Hematopoietic multipotent progenitor cell treated with erythropoietin and hydrocortisone succinate and interleukin-3 and kit ligand, for 6 days (in vitro differentiated cells): Measurements from ENCODE around the gene CABP4.

Source experiments
- DNase-seq: peaks from one replicate; pipeline ENCODE4 v3.0.0-alpha.2; 2015

CABP4 gene

GRCh38 chr11:67436459-67437081 is 18.6 kb upstream of the CABP4 start:
- peak; percentile 75 for DNase-seq

DNA sequence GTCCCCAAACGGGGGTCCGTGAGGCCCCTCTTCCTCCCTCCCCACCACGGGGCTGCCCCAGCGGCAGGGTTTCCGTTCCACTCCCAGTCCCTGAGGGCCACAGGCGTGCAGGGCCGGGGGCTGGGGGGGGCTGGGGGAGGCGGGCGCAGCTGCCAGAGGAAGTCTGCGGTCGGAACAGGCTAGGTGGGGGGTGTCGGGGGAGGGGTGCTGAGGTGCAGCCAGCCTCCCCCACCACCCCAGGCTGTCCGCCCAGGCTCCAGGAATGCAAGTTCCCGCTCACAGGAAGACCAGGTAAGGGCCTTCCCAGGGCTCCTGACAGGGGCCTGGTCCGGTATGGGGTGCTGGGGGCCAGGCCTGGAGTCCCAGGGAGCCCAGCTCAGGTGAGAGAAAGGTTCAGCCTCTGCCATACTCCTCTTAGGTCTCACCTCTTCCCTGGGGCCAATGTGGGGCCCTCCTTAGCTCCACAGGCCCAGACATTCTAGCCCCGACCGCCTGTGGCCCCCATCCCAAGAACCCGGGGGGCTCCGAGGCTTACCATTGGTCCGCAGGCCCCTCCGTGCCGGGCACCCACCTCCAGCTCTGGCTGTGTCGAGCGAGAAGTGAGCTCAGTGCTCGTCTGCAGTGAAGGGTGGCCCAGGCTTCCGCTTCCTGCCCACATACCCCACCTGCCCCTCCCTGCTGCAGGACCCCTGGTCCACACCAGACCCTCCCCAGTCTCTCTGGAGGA is 17.9 kb upstream of the CABP4 start, which contains the start of gene PTPRCAP:
Gene PTPRCAP (minus strand): TSS at position 601 of the 727 bp plus-strand sequence. CDS start 63 bp downstream, at position 538.
- peak; percentile 65 for DNase-seq

DNA sequence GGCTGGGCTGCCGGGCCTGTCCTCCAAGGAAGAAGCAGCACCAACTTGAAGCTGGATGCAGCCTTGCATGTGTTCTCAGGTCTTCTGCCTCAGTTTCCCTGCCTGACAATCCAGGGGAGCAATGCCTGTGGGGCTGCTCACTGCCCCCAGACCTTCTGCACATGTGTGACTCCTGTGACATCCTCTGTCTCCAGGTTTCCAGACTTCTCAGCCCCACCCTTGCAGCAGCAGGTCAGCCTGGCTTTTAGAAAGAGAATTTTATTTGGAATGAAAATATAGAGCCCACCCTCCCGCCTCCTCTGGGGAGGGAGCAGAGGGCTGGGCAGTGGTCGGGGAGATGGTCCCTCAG is 17.4 kb upstream of the CABP4 start:
- no peak for DNase-seq

DNA sequence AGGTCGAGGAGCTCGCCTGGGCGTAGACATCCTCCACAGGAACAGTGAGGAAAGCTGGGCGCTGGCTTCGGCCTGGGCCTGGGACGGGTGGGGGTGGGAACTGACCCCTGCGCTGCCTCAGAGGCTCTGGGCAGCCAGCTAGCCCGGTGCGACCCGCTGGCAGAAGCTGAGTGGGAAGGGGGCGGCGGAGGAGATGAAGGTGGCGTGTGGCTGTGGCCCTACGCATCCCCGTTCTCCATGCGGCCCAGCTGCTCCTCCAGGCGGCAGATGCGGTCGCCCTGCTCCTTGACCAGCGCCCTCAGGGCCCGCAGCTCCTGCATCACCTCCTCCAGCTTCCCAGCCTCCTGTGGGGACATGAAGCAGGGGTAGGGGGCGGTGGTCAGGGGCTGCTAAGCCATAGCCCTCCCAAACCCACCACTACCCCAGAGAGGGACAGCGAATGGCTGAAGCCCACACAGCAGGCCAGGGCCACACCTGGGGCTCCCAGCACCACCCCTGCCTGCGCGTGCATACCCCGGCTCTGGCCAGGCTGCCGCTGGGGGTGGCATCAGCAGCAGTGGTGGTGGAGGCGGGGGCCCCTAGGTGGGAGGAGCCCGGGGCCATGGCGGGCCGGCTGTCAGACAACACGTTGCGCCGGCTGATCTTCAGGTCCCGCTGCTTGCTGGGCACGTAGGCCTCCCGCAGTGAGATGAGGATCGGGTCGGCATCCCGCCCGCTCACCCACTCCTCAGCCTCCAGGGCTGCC is 16.8 kb upstream of the CABP4 start:
- DNase-seq = no peak

DNA sequence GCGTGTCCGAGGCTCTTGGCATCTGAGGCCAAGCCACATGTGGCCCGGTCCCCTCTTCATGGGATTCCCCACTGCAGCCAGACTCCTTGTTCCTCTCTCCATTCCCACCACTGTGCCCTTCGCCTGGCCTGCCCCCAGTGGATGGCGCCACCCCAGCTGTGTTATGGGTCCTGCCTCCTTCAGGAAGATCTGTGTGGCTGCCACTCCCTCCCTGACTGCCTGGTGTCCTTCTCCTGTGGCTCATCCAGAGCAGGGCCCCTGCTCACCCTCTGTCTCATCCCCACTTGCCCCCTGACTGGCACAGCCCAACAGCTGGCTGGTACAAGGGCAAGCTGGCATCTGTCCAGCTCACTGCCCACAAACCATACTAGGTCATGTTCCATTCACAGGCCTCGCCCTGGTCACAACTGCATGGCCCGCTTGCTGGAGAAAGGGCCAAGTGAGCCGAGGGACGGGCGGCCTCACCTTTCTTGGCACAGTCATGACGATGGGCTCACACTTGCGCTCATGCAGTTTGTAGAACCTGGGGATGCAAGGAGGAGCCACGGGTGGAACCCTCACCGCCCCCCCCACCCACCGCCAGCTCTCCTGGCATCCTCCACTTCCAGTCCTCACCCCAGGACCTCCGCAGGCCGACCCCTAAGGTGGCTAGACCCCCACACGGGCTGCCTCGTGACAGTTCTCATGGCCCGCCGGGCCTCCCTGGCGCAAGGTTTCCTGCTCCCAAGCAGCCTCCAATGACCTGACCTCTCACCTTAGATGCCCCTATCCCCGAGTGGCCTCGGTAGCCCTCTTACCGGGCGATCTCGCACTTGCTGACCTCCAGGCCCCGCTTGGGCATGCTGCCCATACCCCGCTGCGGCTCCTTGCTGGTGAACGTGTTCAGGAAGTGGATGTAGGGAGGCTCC is 15.6 kb upstream of the CABP4 start:
- peak; percentile 75 for DNase-seq

GRCh38 chr11:67440229-67441097 is 14.7 kb upstream of the CABP4 start:
- no peak for DNase-seq

GRCh38 chr11:67441098-67441563 is 14.0 kb upstream of the CABP4 start:
- no peak for DNase-seq

GRCh38 chr11:67441731-67442351 is 13.3 kb upstream of the CABP4 start:
- no peak for DNase-seq

- DNase-seq = no peak
Measured at GRCh38 chr11:67442504-67443404, 12.4 kb upstream of the CABP4 start.

DNA sequence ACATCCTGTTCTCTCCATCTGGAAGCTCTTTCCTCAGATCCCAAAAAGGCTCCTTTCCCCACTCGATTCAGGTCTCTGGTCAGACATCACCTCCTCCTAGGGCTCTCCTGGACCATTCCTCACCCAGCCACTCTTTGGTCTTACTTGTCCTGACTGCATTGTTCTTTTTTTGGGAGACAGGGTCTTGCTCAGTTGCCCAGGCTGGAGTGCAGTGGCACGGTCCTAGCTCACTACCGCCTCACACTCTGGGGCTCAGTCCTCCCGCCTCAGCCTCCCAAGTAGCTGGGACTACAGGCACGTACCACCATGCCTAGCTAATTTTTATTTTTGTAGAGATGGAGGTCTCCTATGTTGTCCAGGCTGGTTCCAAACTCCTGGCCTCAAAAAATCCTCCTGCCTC is 9.6 kb upstream of the CABP4 start:
- no peak for DNase-seq

DNA sequence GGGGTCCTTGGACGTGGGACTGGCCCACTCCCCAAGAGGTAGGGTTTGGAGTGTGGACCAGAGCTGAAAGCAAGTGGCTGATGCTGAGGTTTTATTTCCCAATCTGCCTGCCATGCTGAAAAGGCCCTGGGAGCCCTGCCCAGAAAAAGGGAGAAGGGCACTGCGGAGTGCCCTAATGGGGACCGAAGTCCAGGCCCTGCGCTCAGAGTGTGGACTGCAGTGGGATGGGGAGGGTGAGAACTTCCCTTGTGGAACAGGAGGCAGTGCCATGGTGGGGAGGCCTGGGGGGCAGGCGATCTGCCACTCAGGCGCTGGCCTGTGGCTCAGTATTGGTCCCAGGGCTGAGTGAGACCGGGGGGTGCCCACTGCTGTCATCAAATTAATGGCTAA is 6.9 kb upstream of the CABP4 start:
- DNase-seq = no peak

- DNase-seq = no peak
Measured at GRCh38 chr11:67449116-67449844, 5.9 kb upstream of the CABP4 start.

- no peak for DNase-seq
Measured at GRCh38 chr11:67450796-67451657, 4.1 kb upstream of the CABP4 start.

GRCh38 chr11:67451658-67451976 is 3.5 kb upstream of the CABP4 start:
- DNase-seq = no peak

DNA sequence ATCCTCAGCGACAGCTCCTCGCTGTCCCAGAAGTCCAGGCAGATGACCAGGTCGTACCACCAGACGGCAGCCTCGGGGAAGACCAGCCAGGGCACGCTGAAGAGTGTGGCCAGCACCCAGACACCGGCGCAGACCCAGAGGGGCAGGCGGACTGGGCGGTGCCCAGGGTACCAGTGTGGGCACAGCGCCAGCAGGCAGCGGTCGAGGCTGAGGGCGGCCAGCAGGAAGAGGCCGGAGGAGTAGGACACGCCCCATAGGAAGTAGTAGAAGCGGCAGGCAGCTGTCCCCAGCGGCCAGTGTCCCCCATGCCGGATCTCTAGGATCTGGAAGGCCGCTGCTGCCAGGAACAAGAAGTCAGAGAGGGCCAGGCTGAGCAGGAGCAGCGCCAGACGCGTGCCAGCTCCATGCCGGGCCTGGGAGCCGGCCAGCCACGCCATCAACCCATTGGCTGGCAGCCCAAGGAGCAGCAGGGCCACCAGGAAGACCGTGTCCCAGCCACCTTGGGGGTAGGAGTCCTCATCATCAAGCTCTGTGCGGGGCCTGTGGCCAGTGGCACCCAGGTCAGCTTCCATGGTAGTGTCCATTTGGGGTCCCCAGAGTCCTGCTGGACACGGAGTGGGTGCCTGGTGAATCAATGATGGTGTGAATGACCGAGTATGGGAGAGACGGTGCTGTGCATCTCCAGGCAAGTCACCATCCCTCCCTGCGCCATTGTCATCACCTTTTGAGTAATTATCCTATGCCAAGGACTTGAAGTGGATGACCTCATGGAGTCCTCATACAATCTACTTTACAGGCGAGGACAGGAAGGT is 2.8 kb upstream of the CABP4 start, which contains the start of gene GPR152:
Gene GPR152 (minus strand): TSS at position 589 of the 812 bp plus-strand sequence. CDS start 5 bp downstream, at position 584.
- DNase-seq = no peak

GRCh38 chr11:67453816-67454732 is 1.1 kb upstream of the CABP4 start:
- DNase-seq = no peak
